T-helper 2 cell (primary cell): ENCODE results near the gene DDX17.

Source experiments
- DNase-seq, 5 experiments: peaks; one replicate each; pipeline versions ENCODE4 v3.0.0 to v3.0.0-alpha.2; 2012 to 2022

The DDX17 gene

GRCh38 chr22:38465673-38466490, 40.2 kb downstream of the DDX17 start:
- no peak for DNase-seq

- DNase-seq = no peak
Measured at GRCh38 chr22:38464992-38465672, 41.0 kb downstream of the DDX17 start.

DNA sequence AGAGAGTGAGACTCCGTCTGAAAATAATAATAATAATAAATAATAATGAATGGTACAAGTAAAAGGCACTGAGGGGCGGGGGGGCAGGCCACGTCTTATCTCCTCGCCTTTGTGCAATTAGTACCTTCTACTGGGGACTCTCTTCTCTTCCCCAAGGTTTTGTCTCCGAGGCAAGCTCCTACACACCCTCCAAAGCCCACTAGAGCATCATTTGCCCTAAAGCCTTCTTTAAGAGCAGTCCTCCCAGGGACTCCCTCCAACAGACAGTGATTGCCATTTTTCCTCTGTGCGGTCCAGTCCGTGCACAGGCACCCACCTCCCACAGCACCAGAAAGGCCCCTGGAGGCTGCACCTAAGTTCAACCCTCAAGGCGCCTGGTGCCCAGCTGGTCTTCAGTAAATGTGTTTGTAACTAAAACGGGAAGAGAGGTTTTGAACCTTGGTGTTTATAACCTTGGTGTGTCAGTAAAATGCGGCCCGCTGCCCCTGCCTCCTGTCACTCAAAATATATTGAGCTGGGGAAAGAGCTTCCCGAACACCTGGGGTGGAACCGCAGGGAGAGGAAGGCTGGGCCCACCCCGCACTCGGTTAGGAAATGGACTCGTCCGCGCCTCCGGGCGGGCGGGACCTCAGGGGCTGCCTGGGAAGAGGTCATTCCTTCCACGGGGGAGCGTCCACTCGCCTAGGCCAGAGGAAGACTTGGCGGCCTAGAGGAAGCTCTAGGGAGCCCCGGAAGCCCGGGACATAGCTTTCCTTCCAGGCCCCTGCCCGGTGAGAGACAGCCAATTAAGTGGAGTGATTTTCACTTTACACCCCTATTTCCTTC, 42.9 kb downstream of the DDX17 start:
- no peak for DNase-seq

GRCh38 chr22:38461414-38462081, 44.6 kb downstream of the DDX17 start:
- DNase-seq = peak in 3 of 5 experiments; percentile 7 to 78 (median 29)

GRCh38 chr22:38461057-38461413, 45.1 kb downstream of the DDX17 start:
- no peak for DNase-seq

DNA sequence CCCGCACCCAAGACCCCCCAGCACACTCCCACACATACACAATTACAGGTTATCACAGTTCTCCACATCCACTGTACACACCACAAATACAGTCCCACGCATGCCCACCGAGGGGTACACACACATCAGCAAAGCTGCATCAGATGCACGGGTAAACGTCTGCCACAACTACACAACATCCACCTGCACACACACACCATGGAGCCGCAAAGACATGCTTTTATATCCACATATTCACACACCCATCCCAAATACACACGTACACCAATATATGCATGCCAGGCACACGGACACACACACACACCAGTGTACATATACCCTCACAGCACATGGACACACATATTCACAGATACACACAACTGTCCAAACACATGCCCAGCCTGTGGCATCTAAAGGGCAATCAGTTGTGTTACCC, 45.7 kb downstream of the DDX17 start:
- no peak for DNase-seq

- no peak for DNase-seq
Measured at GRCh38 chr22:38456841-38457699, 49.0 kb downstream of the DDX17 start.

GRCh38 chr22:38456272-38456835, 49.8 kb downstream of the DDX17 start:
- no peak for DNase-seq

DNA sequence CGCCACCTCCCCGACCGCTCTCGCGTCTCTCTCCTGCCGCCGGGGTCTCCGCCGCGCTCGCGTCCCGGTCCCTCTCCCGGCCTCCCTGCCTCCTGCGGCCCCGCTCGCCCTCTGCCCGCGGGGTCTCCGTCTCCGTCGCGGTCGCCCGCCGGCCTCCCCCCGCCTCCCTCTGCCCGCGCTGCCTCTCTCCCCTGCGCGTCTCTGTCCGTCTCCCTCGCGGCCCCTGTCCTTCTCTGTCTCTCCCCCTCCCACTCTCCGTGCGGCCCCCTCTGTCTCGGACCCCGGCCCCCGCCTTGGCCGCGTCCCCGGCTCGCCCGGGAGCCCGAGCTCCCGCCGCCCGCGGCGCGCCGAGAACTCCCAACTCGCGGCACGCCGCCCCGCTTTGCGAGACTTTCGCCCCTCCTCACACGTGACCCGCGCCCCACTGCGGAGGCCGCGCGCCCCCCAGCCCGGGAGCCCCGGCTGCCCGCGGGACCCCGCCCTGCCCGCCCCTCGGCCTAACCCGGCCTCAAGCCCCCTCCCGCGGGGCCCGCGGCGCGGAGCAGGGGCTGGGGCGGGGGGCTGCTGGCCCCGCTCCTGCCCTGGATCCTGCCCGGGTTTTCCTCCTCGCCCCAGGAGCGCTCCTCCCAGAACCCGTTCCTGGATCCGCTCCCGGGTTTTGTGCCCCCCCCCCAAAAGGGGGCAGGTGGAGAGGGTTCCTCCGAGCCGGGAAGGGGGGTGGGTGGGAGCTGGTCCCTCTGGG, 50.4 kb downstream of the DDX17 start:
- peak in 1 of 5 experiments; percentile 21 for DNase-seq

DNA sequence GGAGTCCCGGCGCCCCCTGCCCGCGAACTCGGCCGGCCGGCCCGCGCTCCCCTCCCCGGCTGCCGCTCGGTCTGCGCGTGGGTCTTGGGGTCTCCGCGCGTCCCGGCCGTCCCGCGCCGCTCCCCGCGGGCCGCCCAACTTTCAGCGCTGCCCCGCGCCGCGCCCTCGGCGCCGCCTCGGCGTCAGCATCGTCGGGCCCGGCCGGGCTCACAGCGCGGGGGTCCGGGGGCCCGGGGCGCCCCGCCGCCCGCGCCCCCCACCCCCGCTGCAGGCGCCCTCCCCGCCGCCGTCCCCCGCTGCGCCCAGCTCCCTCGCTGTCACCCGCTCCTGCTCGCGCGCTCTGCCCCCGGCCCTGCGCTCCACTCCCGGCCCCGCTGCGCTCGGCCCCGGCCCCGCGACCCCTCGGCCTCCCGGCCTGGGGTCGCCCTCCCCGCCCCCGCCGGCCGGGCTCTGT, 51.0 kb downstream of the DDX17 start, which contains the start of gene KCNJ4:
Gene KCNJ4 (minus strand): TSS at position 124 of the 454 bp plus-strand sequence. CDS start 27,067 bp downstream, outside the sequence.
- no peak for DNase-seq

DNA sequence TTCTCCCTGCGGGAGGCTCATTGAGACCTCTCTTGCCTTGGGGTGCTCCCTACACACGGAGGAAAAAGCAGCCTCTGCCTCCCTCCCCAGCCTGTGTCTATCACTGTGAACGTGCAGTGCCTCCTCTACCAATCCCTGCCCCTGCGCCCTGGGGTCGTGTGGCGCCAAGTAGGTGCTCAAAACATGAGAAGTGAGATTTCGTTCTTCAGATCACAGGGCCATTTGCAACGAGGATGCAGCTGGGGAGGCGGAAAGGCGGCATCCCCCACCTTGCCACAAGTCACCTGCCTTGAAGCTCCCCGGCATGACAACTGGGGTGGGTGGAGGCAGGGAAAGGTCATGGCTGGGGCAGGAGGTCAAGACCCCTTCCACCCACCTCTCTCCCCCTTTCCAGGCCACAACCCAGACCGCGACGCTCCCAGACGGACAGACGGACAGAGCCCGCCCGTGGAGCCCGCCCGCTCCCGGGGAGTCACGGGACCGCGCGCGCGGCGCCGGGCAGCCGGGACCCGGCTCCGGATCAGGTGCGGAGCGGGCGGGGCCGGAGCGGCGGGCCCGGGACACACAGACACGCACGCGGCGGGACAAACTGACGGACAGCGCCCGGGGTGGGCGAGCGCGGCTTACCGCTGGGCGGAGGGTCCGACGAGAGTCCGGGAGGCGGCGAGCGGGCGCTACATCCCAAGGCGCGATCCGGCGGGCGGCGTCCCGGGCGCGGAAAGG, 51.6 kb downstream of the DDX17 start:
- DNase-seq = peak in 1 of 5 experiments; percentile 27

DNA sequence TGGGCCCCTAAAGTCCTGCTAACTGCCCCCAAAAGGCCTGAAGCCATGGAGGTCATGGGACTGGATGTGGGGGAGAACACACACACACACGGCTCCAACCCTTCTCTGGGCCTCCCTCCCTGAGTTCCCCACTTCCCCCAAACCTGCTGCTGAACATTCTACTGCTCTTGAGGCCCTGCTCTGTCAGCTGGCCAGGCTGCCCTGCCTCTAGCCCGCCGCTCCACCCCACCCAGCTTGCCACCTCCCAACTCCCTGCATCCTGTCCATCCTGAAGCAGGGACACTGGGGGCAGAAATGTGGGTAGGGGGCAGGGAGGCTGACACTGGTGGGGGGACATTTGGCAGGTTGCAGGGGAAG, 52.1 kb downstream of the DDX17 start:
- DNase-seq = no peak

GRCh38 chr22:38453066-38453672, 52.9 kb downstream of the DDX17 start:
- DNase-seq = no peak

GRCh38 chr22:38452373-38453065, 53.6 kb downstream of the DDX17 start:
- no peak for DNase-seq

DNA sequence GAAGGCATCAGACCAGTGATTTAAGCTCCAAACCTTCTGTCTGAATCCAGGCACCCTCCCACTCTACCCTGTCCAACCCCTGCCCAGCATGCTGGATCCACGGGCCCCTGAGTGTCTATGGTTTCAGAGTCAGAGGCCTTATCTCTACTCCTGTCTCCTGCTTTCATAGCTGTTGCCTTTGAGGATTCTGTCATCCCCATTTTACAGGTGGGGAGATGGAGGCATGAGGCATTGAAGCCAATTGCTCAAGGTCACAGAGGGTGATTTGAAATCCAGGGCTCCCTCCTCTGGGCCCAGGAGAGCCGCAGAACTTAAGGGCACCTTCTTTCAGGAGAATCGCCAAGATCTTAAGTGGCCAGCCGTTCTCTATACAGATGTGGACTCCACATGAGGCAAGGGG, 54.2 kb downstream of the DDX17 start:
- DNase-seq = no peak

GRCh38 chr22:38451404-38451803, 54.7 kb downstream of the DDX17 start:
- no peak for DNase-seq

GRCh38 chr22:38450234-38450797, 55.8 kb downstream of the DDX17 start:
- no peak for DNase-seq

DNA sequence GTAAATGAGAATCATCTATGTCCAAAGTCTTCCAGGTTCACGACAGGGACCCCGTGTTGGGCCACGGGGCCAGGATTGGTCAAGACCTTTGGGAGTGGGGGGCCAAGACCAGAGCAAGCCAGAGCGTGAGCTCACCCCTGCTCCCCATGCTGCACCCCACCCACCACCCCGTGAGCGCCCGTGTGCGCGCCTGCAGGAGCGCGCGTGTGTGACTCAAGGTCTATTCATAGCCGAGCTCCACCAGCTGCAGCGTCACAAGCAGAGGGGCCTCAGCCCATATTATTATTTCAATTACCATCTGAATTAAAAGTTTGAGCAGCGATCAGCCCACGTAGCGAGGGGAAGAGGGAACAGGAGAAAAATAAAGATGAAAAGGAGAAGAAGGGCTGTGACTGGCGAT, 56.3 kb downstream of the DDX17 start:
- DNase-seq = no peak
